ENCODE results near the gene RIGI. TPM values are rescaled to one million over a fixed set of nuclear protein-coding genes. Genes with fewer than 3 reads are reported as not detected.

RIGI gene
- total and polyA plus RNA-seq, 10 of the 15 experiments (the other 5 are each of a cell fraction or from before 2014, with no cell fraction given): 5.3 to 15.2 (median 9.1) TPM

- TF ChIP-seq E2F4 (IDR thresholded peaks at IDR 0.05; ENCODE audit: low read depth, low read length): peak; percentile 65
- TF ChIP-seq CBX5 (IDR thresholded peaks at IDR 0.05; ENCODE audit: low read depth): 0 out of 2 replicates have a peak, but pooled peaks have one; percentile 61
- TF ChIP-seq BHLHE40 (IDR thresholded peaks at IDR 0.05; ENCODE audit: borderline replicate concordance in 1 of 2, low read depth in 2 of 2, low read length in 1 of 2): peak; percentile 19 to 40; a peak in 1 of 4 replicates
- peak; percentile 89 for TF ChIP-seq MXI1 (IDR thresholded peaks at IDR 0.05; ENCODE audit: low read depth, low read length)
- TF ChIP-seq BCL11A (IDR thresholded peaks at IDR 0.05; ENCODE audit: low read depth, low read length): no peak
- peak; percentile 51 to 91 for TF ChIP-seq SRF (IDR thresholded peaks at IDR 0.05; ENCODE audit: low read depth in 2 of 2, low read length in 2 of 2)
- no peak for TF ChIP-seq PKNOX1 (IDR thresholded peaks at IDR 0.05)
- no peak for TF ChIP-seq USF2 (IDR thresholded peaks at IDR 0.05; ENCODE audit: borderline replicate concordance, low read depth, low read length)
- TF ChIP-seq CHD1 (IDR thresholded peaks at IDR 0.05; ENCODE audit: low read depth, low read length): no peak
- TF ChIP-seq ETV6 (conservative IDR thresholded peaks at IDR 0.05 in 1 of 2, IDR thresholded peaks at IDR 0.05 in 1 of 2; ENCODE audit: borderline replicate concordance in 1 of 2, low read depth in 1 of 2): no peak
- no peak for TF ChIP-seq ZZZ3 (IDR thresholded peaks at IDR 0.05; ENCODE audit: control insufficient read depth, insufficient read length, low read depth)
- TF ChIP-seq GABPA (IDR thresholded peaks at IDR 0.05; ENCODE audit: low read depth): peak; percentile 92
- TF ChIP-seq CBFB (IDR thresholded peaks at IDR 0.05; ENCODE audit: low read depth): peak; percentile 88
- TF ChIP-seq RBBP5 (conservative IDR thresholded peaks at IDR 0.05): no peak; the same call in 1 of the 2 replicates
- TF ChIP-seq MTA3 (IDR thresholded peaks at IDR 0.05; ENCODE audit: borderline replicate concordance, low read length): no peak
- no peak for TF ChIP-seq EED (IDR thresholded peaks at IDR 0.05; ENCODE audit: low read depth)
- TF ChIP-seq NR2F1 (conservative IDR thresholded peaks at IDR 0.05): 0 out of 2 replicates have a peak, but pooled peaks have one; percentile 33
- peak; percentile 67; the same call in 1 of the 2 replicates for TF ChIP-seq ZNF207 (IDR thresholded peaks at IDR 0.05; ENCODE audit: borderline replicate concordance)
- TF ChIP-seq TARDBP (IDR thresholded peaks at IDR 0.05; ENCODE audit: borderline replicate concordance): no peak; the same call in 1 of the 2 replicates
- peak; percentile 88 for TF ChIP-seq SMAD5 (IDR thresholded peaks at IDR 0.05; ENCODE audit: low read depth)
- no peak for TF ChIP-seq STAT1 (conservative IDR thresholded peaks at IDR 0.05)
- TF ChIP-seq EZH2 (IDR thresholded peaks at IDR 0.05; ENCODE audit: borderline replicate concordance, control insufficient read depth, low read depth, low read length): no peak
- peak; percentile 25 for TF ChIP-seq MYC (IDR thresholded peaks at IDR 0.05; ENCODE audit: insufficient read depth, insufficient read length, insufficient replicate concordance, low read length, severe bottlenecking)
Measured at GRCh38 chr9:32572900-32573523, 47.0 kb upstream of the RIGI start, which contains the start of gene NDUFB6 (continued).

Data from GM12878 (cell line).